IMR-90 (cell line): ENCODE data around the gene ERGIC1. TPM values are rescaled to one million over a fixed set of nuclear protein-coding genes. Genes with fewer than 3 reads are reported as not detected.

Experiments
- ATAC-seq: fragments of 200-7000 bp; cut with Tn5 transposase; 2 replicates; pipeline ENCODE4 v1.9.1; 2020; ENCODE audit warnings: low read depth, mild to moderate bottlenecking, moderate library complexity
- BruUV-seq: library from RNA; stranded (reverse); fragments of 400-500 nt; replicated peaks from 2 replicates; lab custom pipeline; 2021; lab: Mats Ljungman, UMichigan
- CTCF ChIA-PET: fragments of 300-600 bp; formaldehyde crosslinking; extraction: SDS; loops from one replicate; lab custom pipeline; 2021; ENCODE audit warnings: antibody characterized with exemption; lab: Yijun Ruan, JAX
- POLR2A ChIA-PET: fragments of 300-600 bp; sonication (Branson Sonifier 250); formaldehyde crosslinking; loops from one replicate; lab custom pipeline; 2022; ENCODE audit warnings: antibody characterized with exemption; ENCODE audit not compliant: unreplicated experiment; lab: Charles Lee
- DNase-seq: peaks from one replicate; pipeline ENCODE4 v3.0.0; 2013
- H2AFZ ChIP-seq: replicated peaks from 2 replicates; pipeline ENCODE3; 2013; ENCODE audit warnings: low read length, mild to moderate bottlenecking; ENCODE audit not compliant: poor library complexity
- H2AK5ac ChIP-seq: 2 replicates; pipeline ENCODE4 v1.6.1; 2013; ENCODE audit warnings: low read depth, low read length, inconsistent platforms
- H2AK9ac ChIP-seq: replicated peaks from 2 replicates; pipeline ENCODE3; 2013; ENCODE audit warnings: mild to moderate bottlenecking, low read depth, low read length, moderate library complexity; ENCODE audit not compliant: poor library complexity
- H2BK120ac ChIP-seq: 2 replicates; pipeline ENCODE4 v1.6.1; 2013; ENCODE audit warnings: low read depth, low read length, inconsistent platforms
- H2BK15ac ChIP-seq: 3 replicates; pipeline ENCODE4 v1.6.1; 2013; ENCODE audit warnings: low read depth, low read length, inconsistent platforms
- H2BK20ac ChIP-seq: 2 replicates; pipeline ENCODE4 v1.6.1; 2013; ENCODE audit warnings: low read depth, mild to moderate bottlenecking, inconsistent platforms, low read length, moderate library complexity
- H2BK5ac ChIP-seq: 2 replicates; pipeline ENCODE4 v1.6.1; 2013; ENCODE audit warnings: mild to moderate bottlenecking, low read depth, low read length, inconsistent platforms; ENCODE audit not compliant: poor library complexity, severe bottlenecking
- H3K14ac ChIP-seq: replicated peaks from 2 replicates; pipeline ENCODE4 v1.6.1; 2013; ENCODE audit warnings: low read depth, low read length, inconsistent platforms
- H3K18ac ChIP-seq: 2 replicates; pipeline ENCODE4 v1.6.1; 2013; ENCODE audit warnings: low read depth, low read length, control low read depth
- H3K23ac ChIP-seq: 2 replicates; pipeline ENCODE4 v1.6.1; 2013; ENCODE audit warnings: low read depth, low read length, inconsistent platforms
- H3K27ac ChIP-seq: 2 replicates; pipeline ENCODE4 v1.5.1; 2013; ENCODE audit warnings: mild to moderate bottlenecking, control low read depth, low read length; ENCODE audit not compliant: insufficient read depth
- H3K27me3 ChIP-seq: 2 replicates; pipeline ENCODE4 v1.6.1; 2013; ENCODE audit warnings: low read length; ENCODE audit not compliant: control insufficient read depth, insufficient read depth
- H3K36me3 ChIP-seq: 2 replicates; pipeline ENCODE4 v1.6.1; 2013; ENCODE audit warnings: low read length, mixed read lengths; ENCODE audit not compliant: control insufficient read depth, insufficient read depth
- H3K4ac ChIP-seq: 2 replicates; pipeline ENCODE4 v1.6.1; 2013; ENCODE audit warnings: low read depth, low read length, inconsistent platforms
- H3K4me1 ChIP-seq: 2 replicates; pipeline ENCODE4 v1.6.1; 2013; ENCODE audit warnings: low read length, mixed read lengths; ENCODE audit not compliant: control insufficient read depth, insufficient read depth
- H3K4me2 ChIP-seq: 2 replicates; pipeline ENCODE4 v1.6.1; 2013; ENCODE audit warnings: low read depth, mild to moderate bottlenecking, control low read depth, low read length, moderate library complexity
- H3K4me3 ChIP-seq: 2 replicates; pipeline ENCODE4 v1.5.1; 2013; ENCODE audit warnings: low read depth, mild to moderate bottlenecking, control low read depth, low read length, moderate library complexity; ENCODE audit not compliant: insufficient read depth
- H3K56ac ChIP-seq: 2 replicates; pipeline ENCODE4 v1.6.1; 2013; ENCODE audit warnings: low read length, inconsistent platforms; ENCODE audit not compliant: insufficient read depth; ENCODE audit errors: extremely low read depth
- H3K79me1 ChIP-seq, 2 experiments: 2 replicates each; pipeline ENCODE4 v1.6.1; 2013; ENCODE audit warnings: low read length in 2 of 2, inconsistent platforms in 1 of 2, low read depth in 1 of 2
- H3K9ac ChIP-seq: 2 replicates; pipeline ENCODE4 v1.6.1; 2013; ENCODE audit warnings: low read depth, low read length, control low read depth
- H3K9me1 ChIP-seq: 2 replicates; pipeline ENCODE4 v1.6.1; 2013; ENCODE audit warnings: low read length, inconsistent platforms; ENCODE audit not compliant: insufficient read depth
- H3K9me3 ChIP-seq: 2 replicates; pipeline ENCODE4 v1.6.1; 2013; ENCODE audit warnings: low read length; ENCODE audit not compliant: control insufficient read depth, insufficient read depth
- H4K20me1 ChIP-seq: 2 replicates; pipeline ENCODE4 v1.6.1; 2013; ENCODE audit warnings: low read length, inconsistent platforms; ENCODE audit not compliant: insufficient read depth
- H4K5ac ChIP-seq: 2 replicates; pipeline ENCODE4 v1.6.1; 2013; ENCODE audit warnings: mild to moderate bottlenecking, low read depth, low read length, control low read depth
- H4K8ac ChIP-seq, 2 experiments: 2 replicates each; pipeline ENCODE4 v1.6.1; 2013; ENCODE audit warnings: low read depth in 2 of 2, low read length in 2 of 2, control low read depth in 1 of 2, inconsistent platforms in 1 of 2
- H4K91ac ChIP-seq: 2 replicates; pipeline ENCODE4 v1.6.1; 2013; ENCODE audit warnings: low read depth, low read length, inconsistent platforms; ENCODE audit not compliant: insufficient read depth
- BHLHE40 ChIP-seq: fragments of 150-350 bp; IDR thresholded peaks from 2 replicates; pipeline ENCODE4 v1.6.1; 2016; ENCODE audit warnings: mild to moderate bottlenecking, low read depth, low read length
- CHD1 ChIP-seq: IDR thresholded peaks from 2 replicates; pipeline ENCODE4 v1.6.1; 2012; ENCODE audit warnings: low read depth, low read length, improper control_type of control experiment
- ELK1 ChIP-seq: fragments of 150-350 bp; IDR thresholded peaks from 2 replicates; pipeline ENCODE4 v1.6.1; 2016; ENCODE audit warnings: low read depth, mild to moderate bottlenecking, low read length, moderate library complexity, borderline replicate concordance
- FOS ChIP-seq: fragments of 150-350 bp; IDR thresholded peaks from 2 replicates; pipeline ENCODE4 v1.6.1; 2016; ENCODE audit warnings: low read depth, low read length
- POLR2A ChIP-seq: IDR thresholded peaks from 2 replicates; pipeline ENCODE4 v1.6.1; 2012; ENCODE audit warnings: mild to moderate bottlenecking, low read depth, low read length
- RAD21 ChIP-seq: IDR thresholded peaks from 2 replicates; pipeline ENCODE4 v1.6.1; 2012; ENCODE audit warnings: low read length, improper control_type of control experiment
- RCOR1 ChIP-seq: IDR thresholded peaks from 2 replicates; pipeline ENCODE4 v1.6.1; 2012; ENCODE audit warnings: mild to moderate bottlenecking, low read length, improper control_type of control experiment; ENCODE audit not compliant: insufficient replicate concordance
- WGBS, 2 experiments: methylation state at CpG; one replicate each; pipeline versions ENCODE4 v1.1.5 to v1.1.7; 2013; ENCODE audit warnings: missing lambda C conversion rate in 2 of 2; ENCODE audit not compliant: insufficient read length in 1 of 2; ENCODE audit errors: extremely low coverage in 2 of 2; 5-methylcytosine and 5-hydroxymethylcytosine counted together
- dilution Hi-C: fragments of 300-500 bp; cut with HindIII; formaldehyde crosslinking; loops from one replicate; pipeline ENCODE4 v1.14.3; 2018; ENCODE audit warnings: low sequenced_read_pairs; ENCODE audit not compliant: unreplicated experiment
- in situ Hi-C: fragments of 300-500 bp; cut with MboI; formaldehyde crosslinking; loops from 3 replicates; pipeline ENCODE4 v1.14.3; 2019; ENCODE audit warnings: low sequenced_read_pairs, inconsistent platforms, mixed read lengths
- intact Hi-C: fragments of 100-400 bp; cut with micrococcal nuclease; formaldehyde crosslinking; loops from 2 replicates; pipeline ENCODE4 v1.10.0; 2022
- polyA plus RNA-seq, 3 experiments: library from polyadenylated mRNA; depleted of rRNA; stranded (reverse); fragments of >200 nt; gene quantifications; 2 replicates each; pipeline ENCODE4 v1.2.3, GENCODE V29; 2012; ENCODE audit warnings: low replicate concordance in 1 of 3
- total RNA-seq: library from RNA; depleted of rRNA; stranded (reverse); fragments of >200 nt; gene quantifications from 2 replicates; pipeline ENCODE4 v1.2.3, GENCODE V29; 2012
- TF ChIP-seq, protein P1 (sequence below): fragments of 150-350 bp; IDR thresholded peaks from 2 replicates; pipeline ENCODE4 v1.6.1; 2017; ENCODE audit warnings: mild to moderate bottlenecking, antibody characterized with exemption, low read length, low read depth
- TF ChIP-seq, protein P2 (sequence below): conservative IDR thresholded peaks from 2 replicates; pipeline ENCODE4 v1.5.1; 2012; ENCODE audit warnings: mild to moderate bottlenecking, low read depth, low read length, improper control_type of control experiment

Gene ERGIC1
- total and polyA plus RNA-seq, 2 of the 4 experiments (the other 2 are of a cell fraction): 134 to 192 TPM

GRCh38 chr5:172971482-172971881, 137.4 kb downstream of the ERGIC1 start:
- ATAC-seq (no peak), DNase-seq (no peak)
- Histone ChIP-seq H2AFZ (no peak overlapping the region), H4K5ac (no peak overlapping the region), H2BK15ac (no peak overlapping the region), H2AK5ac (no peak overlapping the region), H4K91ac (no peak overlapping the region), H2BK20ac (no peak overlapping the region), H3K4me3 (no peak overlapping the region), H4K8ac (no peak overlapping the region), H2BK5ac (no peak overlapping the region), H3K4me2 (no peak overlapping the region), H3K27ac (no peak overlapping the region), H3K9me3 (no peaks in the 10 kb centered on the region), H3K18ac (no peak overlapping the region), H4K20me1 (no peaks in the 10 kb centered on the region), H3K23ac (no peak overlapping the region), H2AK9ac (no peak overlapping the region), H3K4ac (no peak overlapping the region), H3K56ac (no peak overlapping the region), H3K4me1 (peaks cover 1% of the 10 kb centered on the region; the same call in 1 of the 2 replicates), H2BK120ac (no peak overlapping the region), H3K36me3 (peaks cover 10% of the 10 kb centered on the region), H3K27me3 (no peaks in the 10 kb centered on the region), H3K9me1 (no peaks in the 10 kb centered on the region; the same call in 1 of the 2 replicates), H3K79me1 (0 out of 4 replicates have a peak, but pooled peaks cover 0 to 2% of the 10 kb centered on the region in 2 experiments), H3K14ac (no peak overlapping the region), H3K9ac (no peak overlapping the region)
- no TSS peak for BruUV-seq
- dilution Hi-C loops: no loop called here
- in situ Hi-C loops: no loop called here
- CTCF ChIA-PET: no interaction called here
- intact Hi-C loops: no loop called here
- TF ChIP-seq RCOR1: no peak
- TF ChIP-seq RAD21: no peak
- TF ChIP-seq, protein P1, sequence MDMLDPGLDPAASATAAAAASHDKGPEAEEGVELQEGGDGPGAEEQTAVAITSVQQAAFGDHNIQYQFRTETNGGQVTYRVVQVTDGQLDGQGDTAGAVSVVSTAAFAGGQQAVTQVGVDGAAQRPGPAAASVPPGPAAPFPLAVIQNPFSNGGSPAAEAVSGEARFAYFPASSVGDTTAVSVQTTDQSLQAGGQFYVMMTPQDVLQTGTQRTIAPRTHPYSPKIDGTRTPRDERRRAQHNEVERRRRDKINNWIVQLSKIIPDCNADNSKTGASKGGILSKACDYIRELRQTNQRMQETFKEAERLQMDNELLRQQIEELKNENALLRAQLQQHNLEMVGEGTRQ: no peak
- no peak for TF ChIP-seq CHD1
- no peak for TF ChIP-seq BHLHE40
- TF ChIP-seq ELK1: no peak
- TF ChIP-seq POLR2A: no peak
- TF ChIP-seq, protein P2, sequence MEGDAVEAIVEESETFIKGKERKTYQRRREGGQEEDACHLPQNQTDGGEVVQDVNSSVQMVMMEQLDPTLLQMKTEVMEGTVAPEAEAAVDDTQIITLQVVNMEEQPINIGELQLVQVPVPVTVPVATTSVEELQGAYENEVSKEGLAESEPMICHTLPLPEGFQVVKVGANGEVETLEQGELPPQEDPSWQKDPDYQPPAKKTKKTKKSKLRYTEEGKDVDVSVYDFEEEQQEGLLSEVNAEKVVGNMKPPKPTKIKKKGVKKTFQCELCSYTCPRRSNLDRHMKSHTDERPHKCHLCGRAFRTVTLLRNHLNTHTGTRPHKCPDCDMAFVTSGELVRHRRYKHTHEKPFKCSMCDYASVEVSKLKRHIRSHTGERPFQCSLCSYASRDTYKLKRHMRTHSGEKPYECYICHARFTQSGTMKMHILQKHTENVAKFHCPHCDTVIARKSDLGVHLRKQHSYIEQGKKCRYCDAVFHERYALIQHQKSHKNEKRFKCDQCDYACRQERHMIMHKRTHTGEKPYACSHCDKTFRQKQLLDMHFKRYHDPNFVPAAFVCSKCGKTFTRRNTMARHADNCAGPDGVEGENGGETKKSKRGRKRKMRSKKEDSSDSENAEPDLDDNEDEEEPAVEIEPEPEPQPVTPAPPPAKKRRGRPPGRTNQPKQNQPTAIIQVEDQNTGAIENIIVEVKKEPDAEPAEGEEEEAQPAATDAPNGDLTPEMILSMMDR: no peak
- no peak for TF ChIP-seq FOS
- WGBS, 2 experiments: no CpG with 5 or more reads among the region's 3 CpGs
- POLR2A ChIA-PET: no interaction called here
